Liver (tissue), 3 donors: Measurements from ENCODE around the gene TMPRSS2.

Experiments used
- NR2F2 ChIP-seq: IDR thresholded peaks from 2 replicates; pipeline ENCODE4 v1.6.1; 2016; ENCODE audit warnings: antibody characterized with exemption
- TF ChIP-seq, protein P1 (sequence below): fragments of 150-350 bp; IDR thresholded peaks from 2 replicates; pipeline ENCODE4 v1.5.1; 2017; ENCODE audit warnings: improper control_type of control experiment, low read depth, low read length; ENCODE audit not compliant: missing input control
- donor health status: healthy.
- donor health status: healthy.

DNA sequence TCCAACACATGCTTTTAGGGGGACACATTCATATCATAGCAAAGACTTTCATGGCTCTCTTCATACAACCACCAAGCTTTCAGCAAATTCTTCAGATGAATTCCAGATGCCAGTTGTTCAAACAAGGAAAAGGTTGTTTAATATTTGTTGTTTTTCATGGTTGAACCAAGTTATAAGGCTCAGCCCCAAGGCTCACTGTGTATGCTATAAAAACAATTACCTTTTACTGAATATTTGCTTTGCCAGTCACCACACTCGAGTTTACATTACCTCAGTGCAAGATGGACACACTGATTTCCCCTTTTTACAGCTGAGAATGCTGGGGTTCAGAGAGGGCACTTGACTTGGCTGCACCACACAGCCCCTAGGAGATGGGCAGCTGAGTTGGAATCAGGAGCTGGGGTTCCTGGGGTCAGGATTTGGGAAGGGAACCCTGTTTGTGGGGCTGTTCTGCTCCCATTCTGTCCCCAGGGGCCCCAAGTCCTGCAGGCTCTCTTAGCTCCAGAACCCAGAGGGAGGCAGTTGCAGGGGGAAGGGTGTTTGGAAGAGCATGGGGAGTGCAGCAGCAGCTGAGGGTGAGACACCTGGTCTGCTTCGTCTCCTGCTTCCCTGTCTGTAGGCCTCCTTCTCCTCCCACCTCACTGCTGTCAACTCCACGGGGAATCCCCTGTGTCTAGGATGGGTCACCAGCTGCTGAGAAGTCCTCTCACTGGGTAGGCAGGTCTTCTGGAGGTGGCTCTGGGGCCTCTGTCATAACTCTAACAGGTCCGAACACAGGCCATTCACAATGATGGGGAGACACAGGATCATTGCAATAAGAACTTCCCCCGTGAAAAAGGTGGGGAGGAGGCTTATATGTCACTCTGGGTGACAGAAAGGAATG lies 12.8 kb upstream of the TMPRSS2 start:
- TF ChIP-seq, protein P1, sequence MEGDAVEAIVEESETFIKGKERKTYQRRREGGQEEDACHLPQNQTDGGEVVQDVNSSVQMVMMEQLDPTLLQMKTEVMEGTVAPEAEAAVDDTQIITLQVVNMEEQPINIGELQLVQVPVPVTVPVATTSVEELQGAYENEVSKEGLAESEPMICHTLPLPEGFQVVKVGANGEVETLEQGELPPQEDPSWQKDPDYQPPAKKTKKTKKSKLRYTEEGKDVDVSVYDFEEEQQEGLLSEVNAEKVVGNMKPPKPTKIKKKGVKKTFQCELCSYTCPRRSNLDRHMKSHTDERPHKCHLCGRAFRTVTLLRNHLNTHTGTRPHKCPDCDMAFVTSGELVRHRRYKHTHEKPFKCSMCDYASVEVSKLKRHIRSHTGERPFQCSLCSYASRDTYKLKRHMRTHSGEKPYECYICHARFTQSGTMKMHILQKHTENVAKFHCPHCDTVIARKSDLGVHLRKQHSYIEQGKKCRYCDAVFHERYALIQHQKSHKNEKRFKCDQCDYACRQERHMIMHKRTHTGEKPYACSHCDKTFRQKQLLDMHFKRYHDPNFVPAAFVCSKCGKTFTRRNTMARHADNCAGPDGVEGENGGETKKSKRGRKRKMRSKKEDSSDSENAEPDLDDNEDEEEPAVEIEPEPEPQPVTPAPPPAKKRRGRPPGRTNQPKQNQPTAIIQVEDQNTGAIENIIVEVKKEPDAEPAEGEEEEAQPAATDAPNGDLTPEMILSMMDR, result no peak
- no peak for TF ChIP-seq NR2F2
